ENCODE data around the gene COL6A6. TPM values are rescaled to one million over a fixed set of nuclear protein-coding genes. Genes with fewer than 3 reads are reported as not detected.

Gene COL6A6, protein sequence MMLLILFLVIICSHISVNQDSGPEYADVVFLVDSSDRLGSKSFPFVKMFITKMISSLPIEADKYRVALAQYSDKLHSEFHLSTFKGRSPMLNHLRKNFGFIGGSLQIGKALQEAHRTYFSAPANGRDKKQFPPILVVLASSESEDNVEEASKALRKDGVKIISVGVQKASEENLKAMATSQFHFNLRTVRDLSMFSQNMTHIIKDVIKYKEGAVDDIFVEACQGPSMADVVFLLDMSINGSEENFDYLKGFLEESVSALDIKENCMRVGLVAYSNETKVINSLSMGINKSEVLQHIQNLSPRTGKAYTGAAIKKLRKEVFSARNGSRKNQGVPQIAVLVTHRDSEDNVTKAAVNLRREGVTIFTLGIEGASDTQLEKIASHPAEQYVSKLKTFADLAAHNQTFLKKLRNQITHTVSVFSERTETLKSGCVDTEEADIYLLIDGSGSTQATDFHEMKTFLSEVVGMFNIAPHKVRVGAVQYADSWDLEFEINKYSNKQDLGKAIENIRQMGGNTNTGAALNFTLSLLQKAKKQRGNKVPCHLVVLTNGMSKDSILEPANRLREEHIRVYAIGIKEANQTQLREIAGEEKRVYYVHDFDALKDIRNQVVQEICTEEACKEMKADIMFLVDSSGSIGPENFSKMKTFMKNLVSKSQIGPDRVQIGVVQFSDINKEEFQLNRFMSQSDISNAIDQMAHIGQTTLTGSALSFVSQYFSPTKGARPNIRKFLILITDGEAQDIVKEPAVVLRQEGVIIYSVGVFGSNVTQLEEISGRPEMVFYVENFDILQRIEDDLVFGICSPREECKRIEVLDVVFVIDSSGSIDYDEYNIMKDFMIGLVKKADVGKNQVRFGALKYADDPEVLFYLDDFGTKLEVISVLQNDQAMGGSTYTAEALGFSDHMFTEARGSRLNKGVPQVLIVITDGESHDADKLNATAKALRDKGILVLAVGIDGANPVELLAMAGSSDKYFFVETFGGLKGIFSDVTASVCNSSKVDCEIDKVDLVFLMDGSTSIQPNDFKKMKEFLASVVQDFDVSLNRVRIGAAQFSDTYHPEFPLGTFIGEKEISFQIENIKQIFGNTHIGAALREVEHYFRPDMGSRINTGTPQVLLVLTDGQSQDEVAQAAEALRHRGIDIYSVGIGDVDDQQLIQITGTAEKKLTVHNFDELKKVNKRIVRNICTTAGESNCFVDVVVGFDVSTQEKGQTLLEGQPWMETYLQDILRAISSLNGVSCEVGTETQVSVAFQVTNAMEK (N-terminal part only)
- total RNA-seq = 0.12 TPM

DNA sequence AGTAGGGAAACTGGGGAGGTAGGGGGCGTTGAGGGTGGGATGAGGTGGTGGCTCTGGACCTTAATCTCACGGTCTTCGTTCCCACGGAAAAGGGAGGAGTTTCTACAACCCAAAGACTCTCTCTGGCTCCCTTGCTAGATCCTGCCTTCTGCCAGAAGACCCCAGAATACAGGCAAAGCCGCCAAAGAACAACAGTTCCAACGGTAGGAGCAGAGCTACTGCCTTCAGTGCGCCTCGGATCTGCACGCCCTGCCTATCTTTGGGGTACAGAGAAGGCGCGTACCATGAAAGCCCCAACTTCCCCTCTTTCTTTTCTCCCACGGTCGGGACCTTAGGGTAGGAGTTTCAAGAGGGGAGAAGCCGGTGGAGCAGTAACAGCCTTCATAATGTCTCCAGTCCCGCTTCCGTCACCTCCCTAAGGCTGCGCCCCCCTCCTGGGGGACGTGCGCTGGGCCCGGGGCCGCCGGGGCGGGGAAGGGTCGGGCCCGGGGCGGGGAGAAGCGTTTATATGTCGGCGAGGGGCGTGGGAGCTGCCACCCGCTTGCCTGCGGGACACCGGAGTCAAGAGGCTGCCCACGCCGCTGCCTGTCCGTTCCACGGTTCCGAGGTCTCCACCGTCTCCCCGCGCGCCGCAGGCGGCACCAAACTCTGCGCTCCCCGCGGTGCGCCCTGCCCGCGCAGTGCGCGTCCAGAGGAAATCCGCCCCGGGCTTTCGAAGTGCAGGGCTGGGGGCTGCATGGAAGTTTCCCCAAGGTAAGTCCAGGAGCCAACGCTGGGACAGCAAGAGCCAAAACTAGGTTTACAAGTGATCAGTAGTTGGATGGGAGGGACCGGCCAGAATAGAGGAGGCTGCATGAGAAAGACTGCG lies at the start of gene COL6A6:
Gene COL6A6 (plus strand): TSS at position 533 of the 868 bp plus-strand sequence. CDS start 43,188 bp downstream, outside the sequence.
- DNase-seq (ENCODE audit: low spot score) = no peak

DNA sequence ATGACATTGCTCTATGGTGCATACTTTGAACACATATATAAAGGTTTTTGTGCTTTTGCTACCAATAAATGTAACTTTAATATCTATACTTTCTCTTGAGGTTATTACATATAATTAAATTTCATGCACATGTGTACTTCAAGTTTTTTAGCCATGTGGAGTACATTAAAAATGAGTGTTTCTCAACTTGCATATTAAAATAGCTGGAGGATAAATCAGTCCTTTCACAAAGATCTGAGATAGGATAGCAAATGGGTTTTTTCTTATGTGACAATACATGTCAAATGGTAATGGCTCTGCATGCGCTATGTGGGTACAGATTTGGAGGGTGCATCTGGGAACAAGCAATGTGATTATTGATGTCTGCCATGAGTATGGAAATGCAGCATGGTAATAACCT lies 48.7 kb upstream of the COL6A6 start:
- DNase-seq (ENCODE audit: low spot score) = no peak

GRCh38 chr3:130470126-130470525 lies 46.9 kb upstream of the COL6A6 start:
- no peak for DNase-seq (ENCODE audit: low spot score)

DNA sequence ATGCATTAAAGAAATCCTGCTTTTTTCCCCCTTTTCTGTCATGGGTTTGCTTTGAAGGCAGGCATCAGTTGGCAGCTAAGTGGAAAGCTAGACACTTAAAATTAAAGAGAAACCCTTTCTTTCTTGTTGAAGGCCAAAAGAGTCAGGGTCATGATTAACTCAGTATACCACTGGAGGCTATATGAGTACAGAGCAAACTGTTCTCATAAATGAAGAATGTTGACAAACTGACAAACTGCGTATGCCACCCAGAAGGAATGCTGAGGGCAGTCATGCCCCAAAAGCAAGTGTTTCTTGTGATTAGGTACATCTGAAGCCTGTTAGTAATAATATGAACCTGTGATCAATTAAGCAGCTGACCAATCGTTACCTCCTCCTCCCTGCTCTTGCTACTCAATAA lies 43.6 kb upstream of the COL6A6 start:
- DNase-seq (ENCODE audit: low spot score) = no peak

DNA sequence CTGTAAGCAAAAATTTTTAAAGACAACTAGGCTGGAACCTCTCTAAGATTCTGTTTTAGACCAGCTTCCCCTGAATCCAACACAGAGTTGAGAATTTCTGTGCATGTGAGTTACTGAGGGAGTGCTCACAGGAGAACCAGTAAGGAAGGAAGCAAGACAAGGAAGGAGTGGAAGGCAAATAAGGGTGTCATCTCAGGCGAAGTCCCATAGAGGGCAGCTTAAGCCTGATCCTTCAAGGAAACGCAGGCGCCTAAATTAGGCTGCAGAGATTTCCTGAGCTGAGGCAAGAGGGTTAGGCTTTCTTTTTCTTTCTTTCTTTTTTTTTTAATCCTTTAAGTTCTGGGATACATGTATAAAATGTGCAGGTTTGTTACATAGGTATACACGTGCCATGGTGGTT lies 36.2 kb upstream of the COL6A6 start:
- peak; percentile 23 for DNase-seq (ENCODE audit: low spot score)

DNA sequence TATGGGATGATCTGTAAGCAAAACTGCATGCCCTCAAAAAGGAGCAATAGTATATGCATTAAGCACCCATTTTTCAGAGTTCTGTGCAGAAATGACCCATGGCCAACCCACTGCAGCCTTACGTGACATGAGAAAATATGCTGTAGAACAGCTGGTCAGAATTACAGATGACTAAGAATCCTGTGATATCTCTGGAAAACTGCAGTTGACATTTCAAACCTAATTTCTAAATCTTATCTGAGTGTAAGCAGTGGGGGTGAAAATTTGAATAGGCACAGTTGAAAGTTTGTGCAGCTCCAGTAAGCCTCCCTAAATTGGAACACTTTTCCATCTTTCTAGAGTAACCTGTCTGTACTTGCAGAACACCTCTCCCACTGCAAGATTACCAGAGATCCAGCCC lies 28.7 kb upstream of the COL6A6 start:
- DNase-seq (ENCODE audit: low spot score) = no peak

- no peak for DNase-seq (ENCODE audit: low spot score)
Measured at GRCh38 chr3:130488769-130489450, 28.1 kb upstream of the COL6A6 start.

GRCh38 chr3:130490241-130490640 lies 26.7 kb upstream of the COL6A6 start:
- DNase-seq (ENCODE audit: low spot score) = no peak

GRCh38 chr3:130491431-130491830 lies 25.5 kb upstream of the COL6A6 start:
- no peak for DNase-seq (ENCODE audit: low spot score)

- DNase-seq (ENCODE audit: low spot score) = no peak
Measured at GRCh38 chr3:130504701-130505100, 12.3 kb upstream of the COL6A6 start.

DNA sequence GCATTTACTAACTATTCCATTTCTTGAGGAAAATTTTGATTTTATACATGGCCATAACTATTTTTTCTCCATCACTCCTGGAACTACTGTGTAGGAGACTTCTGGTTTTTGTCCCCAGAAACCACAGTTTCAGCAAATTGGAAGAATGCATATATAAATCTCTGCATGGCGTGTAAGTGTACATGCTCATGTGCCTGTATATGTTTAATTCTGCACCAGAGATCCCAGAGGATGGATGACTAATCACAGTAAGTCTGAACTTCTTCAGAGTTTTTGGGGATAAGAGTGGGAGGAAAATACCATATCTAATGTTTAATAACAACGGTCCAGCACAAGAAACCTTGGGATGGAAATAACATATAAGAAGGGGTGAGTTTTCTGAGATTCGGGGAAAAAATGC lies 10.9 kb upstream of the COL6A6 start:
- no peak for DNase-seq (ENCODE audit: low spot score)

GRCh38 chr3:130507746-130508145 lies 9.2 kb upstream of the COL6A6 start:
- no peak for DNase-seq (ENCODE audit: low spot score)

- peak; percentile 15 for DNase-seq (ENCODE audit: low spot score)
Measured at GRCh38 chr3:130509008-130509407, 8.0 kb upstream of the COL6A6 start.

GRCh38 chr3:130514681-130515080 lies 2.3 kb upstream of the COL6A6 start:
- DNase-seq (ENCODE audit: low spot score) = no peak

DNA sequence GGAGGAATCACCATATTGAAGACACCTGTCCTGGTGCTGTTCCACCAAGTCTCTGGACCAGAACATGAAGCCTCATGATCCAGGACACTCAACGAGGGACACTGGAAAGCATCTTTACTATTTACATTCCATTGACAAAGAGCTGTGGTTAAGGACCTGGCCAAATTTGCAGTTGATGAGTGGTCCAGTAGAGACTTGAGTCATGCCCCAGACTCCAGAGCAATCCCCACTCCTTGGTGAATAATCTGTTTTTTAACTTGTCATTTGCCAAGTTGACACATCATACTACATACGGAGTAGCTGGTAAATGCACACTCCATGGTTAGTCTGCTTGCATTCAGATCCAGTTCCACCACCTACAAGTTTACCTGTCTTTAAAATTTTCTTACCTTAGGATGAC lies 1.2 kb upstream of the COL6A6 start:
- no peak for DNase-seq (ENCODE audit: low spot score)

DNA sequence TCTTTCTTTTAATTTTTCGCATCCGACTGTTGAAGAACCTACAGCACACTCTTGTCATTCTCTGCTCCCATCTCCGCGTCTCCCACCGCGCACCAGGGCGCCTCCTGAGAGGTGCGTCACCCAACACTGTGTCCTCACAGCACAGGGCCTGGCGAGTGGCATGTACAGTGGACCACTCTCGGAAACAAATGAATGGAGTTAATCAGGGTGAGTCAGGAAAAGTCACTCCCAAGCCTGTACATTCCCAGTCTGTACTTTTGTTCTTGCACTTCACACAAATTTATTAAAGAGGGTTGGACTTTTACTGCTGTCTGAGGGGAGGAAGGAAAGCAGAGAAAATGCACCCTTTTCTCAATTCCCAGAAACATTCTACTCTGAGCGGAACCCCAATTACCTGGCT lies 625 bp downstream of the COL6A6 start:
- DNase-seq (ENCODE audit: low spot score) = no peak

DNA sequence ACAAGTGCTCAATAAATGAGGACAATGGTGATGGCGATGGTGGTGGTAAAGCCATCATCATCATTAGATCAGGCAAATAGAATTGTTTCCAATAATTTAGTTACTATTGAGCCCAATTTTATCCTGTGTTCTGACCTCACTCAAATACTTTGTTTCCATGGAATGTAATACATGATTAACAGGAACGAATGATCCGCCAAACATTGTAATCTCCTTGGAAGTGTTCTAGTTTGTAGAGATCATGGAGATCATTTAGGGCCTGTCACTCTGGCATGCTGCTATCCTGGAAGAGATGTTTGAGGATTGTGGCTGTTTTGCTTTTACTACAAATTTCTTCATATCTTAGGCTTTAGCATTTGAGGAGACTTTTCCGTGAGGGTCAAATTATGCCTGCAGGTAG lies 2.8 kb downstream of the COL6A6 start:
- no peak for DNase-seq (ENCODE audit: low spot score)

DNA sequence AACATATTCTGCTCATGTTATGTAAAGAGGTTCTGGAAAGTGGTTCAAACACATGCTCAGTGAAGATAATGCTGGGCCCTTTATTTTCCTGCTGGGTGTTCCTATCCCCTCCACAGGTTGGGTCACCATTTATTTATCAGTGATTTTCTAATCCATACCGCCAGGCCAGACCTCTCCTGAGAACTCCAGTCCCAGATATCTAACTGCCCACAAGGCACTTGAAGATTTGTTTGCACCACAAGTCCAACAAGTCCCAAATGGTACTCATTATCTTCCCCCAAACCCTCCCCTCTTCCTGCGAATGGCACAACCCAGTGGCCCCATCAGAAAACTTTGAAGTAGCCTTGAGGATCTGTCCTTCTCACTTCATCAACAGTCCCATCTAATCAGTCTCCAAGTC lies 5.4 kb downstream of the COL6A6 start:
- DNase-seq (ENCODE audit: low spot score) = no peak

DNA sequence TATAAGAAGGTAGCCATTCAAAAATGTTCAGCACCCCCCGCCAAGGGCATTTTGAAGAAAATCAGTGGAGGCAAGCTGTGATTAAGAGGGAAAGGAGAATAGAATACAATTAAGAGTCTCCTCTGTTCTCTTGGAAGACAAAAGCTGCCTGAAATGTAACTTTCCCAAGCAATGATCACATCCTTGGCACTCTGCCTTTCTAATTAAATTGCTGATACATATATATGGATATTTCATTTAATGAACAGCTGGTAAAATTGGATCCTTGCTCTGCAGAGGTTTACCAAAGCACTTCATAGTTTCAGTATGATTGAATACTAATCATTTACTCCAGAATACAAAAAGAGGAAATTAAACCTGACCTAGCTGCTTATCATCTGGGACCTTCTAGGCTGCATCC lies 10.4 kb downstream of the COL6A6 start:
- DNase-seq (ENCODE audit: low spot score) = no peak

GRCh38 chr3:130528120-130528519 lies 11.1 kb downstream of the COL6A6 start:
- DNase-seq (ENCODE audit: low spot score) = no peak
